Stimulated activated CD4-positive, alpha-beta T cell treated with anti-CD3 and anti-CD28 coated beads, Interleukin-1b, Interleukin-23, amount 100 ng/mL, for 4 hours (primary cell): ENCODE measurements around the gene DLGAP4.

Experiments
- DNase-seq, 2 donors: peaks; one replicate each; pipeline ENCODE4 v3.0.0-alpha.2; 2020; ENCODE audit warnings: low read depth in 2 of 2

Gene DLGAP4

DNA sequence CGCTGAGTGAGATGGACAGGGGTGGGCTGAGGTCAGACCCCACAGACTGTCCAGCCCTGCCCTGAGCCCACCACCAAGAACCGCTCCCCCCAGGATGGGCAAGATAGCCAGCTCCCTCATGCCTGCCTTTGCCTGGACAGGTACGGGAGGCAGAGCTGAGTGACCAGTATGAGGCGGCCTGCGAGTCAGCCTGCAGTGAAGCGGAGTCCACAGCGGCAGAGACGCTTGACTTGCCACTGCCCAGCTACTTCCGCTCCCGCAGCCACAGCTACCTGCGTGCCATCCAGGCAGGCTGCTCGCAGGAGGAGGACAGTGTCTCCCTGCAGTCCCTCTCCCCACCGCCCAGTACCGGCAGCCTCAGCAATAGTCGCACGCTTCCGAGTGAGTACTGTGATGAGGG lies 140.4 kb downstream of the DLGAP4 start:
- no peak for DNase-seq

DNA sequence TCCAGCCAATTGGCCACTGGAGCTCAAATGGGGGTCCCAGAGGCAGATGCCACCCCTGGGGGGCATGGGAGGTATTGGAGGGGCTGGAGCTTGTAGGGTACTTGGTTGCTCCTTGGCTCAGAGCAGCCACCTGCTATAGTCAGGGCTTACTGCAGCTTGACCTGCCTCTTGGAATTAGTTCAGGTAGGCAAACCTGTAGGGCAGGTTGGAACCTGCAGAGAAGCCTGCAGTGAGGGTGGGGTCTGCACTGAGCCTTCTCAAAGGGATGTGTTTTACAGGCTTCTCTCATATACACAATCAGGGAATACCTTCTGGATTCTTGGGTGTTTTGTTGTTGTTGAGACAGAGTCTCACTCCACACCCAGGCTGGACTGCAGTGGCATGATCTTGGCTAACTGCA lies 141.0 kb downstream of the DLGAP4 start:
- DNase-seq = no peak

DNA sequence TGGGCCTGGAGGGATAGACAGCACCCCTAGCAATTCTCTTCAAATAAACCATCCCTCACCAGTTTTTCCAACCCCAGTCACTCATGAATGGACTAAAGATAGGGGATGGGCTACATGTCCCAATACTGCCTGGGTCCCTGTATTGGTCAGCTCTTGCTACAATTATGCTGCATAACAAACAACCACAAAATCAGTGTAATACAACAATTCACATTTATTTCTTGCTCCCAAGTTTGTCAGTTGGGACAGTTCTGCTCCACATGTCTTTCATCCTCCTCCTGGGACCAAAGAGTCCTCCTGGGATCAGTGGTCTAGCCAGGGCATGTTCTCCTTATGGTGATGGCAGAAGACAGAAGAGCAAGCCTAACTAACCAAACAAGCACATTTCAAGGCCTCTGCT lies 143.5 kb downstream of the DLGAP4 start:
- DNase-seq = no peak

DNA sequence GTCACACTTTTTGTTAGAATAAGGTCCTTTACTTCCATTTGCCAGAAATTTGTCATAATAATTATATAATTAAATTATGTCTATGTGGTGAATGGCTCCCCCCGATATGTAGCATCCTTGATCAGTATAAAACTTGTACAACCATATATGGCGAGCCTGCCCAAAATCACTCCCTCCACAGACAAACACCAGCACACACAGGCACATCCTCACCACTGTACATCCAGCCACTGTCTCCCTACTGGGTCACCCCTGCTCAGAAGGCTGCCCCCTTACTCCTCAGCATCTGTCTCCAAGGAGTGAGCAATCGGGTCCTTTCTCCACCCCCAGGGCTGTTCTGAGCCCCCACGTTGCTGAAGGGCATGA lies 148.2 kb downstream of the DLGAP4 start:
- DNase-seq = no peak

DNA sequence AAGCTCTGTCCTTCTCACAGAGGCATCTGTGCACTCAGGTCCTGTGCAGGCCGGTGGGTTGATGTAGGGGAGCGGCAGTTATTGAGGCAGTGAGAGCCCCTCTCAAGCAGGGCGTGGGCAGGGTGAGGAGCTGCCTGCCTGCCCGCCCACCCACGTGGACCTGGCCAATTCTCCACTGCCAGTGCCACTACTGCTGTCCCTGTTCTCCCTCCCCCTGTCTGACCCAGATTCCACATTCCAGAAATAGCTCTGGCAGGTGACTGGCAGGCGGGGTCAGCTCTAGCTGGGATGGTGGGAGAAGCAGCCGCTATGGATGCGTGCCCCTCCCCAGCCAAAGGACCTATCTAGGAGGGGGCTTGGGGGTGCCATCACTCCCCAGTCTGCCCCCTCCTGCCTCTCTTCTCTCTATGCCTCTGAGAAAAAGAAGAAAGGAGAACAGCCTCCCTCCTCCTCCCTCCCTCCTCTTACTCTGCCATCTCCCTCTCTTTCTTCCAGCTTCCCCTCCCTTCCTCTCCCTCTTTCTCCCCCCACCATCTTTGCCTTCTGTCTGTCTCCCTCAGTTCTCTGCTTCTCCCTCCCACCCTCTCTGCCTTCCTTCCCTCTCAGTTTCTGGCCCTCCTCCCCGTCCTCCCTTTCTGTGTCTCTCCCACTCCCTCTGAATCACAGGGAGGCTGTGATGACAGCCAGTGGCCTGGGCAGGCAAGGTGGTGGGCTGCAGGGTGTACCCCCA lies 148.7 kb downstream of the DLGAP4 start:
- no peak for DNase-seq

DNA sequence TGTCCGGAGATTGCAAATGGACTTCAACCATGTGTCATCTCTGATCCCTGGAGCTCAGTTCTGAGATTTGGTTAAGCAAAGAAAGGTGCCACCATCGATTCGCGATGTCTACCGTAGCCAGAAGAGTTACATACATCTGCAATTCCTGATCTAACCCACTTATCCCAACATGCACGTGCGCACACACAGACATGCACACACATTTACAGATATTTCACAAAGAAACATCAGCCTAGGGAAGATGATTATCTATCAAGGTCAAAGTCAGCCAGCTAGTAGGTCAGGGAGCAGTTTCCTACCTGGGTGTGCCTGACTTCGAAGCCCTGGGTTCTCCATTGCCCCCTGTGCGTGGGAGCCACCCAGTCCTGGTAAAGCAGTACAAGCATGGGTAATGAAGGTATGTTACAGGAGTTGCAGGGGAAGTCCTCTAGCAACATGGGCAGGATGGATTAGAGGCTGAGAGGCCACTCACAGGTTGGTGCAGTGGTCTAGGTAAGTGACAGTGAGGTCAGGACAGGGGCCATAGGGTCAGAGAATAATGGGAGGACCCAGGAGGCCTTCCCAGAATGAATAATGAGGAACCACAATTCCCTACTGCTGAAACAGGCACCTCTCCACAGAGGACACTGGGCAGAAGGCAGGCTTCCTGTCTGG lies 150.0 kb downstream of the DLGAP4 start:
- no peak for DNase-seq

DNA sequence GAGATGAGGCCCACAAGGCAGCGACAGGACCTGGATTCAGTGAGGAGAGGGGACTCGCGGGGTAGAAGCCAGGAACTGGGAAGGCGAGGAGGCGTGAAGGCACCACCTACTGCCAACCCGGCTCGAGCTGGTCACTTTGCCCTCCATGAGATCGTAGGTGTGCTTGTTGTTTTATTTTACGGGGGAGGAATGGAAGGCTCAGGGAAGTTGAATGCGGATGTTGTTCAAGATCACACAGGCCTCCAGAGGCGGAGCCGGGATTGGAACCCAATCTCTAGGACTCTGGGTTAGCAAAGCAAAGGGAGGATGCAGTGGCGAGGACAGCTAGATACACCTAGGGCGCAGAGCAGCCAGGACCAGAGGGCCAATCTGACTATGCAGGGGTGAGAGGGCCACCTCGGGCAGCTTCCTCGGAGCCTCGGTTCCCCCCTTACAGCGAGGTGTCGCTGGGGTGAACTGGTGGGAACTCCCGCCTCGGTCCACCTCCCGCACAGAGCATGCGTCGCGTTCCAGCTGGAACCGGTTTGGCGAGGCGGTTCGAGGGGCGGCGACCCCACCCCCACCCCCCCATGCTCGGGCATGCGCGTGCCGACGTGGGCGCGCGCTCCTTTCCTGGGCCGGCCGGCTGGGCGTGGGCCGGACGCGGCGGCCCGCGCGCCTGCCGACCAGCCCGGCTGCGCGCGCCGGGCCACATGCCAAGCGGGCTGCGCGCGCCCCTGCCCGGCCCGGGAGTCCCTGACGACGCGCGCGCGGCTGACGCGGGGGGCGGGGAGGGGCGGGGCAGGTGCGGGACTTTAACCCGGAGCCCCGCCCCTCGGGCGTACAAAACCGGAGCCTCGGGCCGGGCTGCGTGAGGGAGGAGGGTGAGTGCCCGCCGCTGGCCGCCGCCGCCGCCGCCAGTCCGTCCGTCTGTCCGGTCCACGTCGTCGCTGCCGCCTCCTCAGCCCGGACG lies 154.8 kb downstream of the DLGAP4 start:
- DNase-seq = peak; percentile 85 to 92

DNA sequence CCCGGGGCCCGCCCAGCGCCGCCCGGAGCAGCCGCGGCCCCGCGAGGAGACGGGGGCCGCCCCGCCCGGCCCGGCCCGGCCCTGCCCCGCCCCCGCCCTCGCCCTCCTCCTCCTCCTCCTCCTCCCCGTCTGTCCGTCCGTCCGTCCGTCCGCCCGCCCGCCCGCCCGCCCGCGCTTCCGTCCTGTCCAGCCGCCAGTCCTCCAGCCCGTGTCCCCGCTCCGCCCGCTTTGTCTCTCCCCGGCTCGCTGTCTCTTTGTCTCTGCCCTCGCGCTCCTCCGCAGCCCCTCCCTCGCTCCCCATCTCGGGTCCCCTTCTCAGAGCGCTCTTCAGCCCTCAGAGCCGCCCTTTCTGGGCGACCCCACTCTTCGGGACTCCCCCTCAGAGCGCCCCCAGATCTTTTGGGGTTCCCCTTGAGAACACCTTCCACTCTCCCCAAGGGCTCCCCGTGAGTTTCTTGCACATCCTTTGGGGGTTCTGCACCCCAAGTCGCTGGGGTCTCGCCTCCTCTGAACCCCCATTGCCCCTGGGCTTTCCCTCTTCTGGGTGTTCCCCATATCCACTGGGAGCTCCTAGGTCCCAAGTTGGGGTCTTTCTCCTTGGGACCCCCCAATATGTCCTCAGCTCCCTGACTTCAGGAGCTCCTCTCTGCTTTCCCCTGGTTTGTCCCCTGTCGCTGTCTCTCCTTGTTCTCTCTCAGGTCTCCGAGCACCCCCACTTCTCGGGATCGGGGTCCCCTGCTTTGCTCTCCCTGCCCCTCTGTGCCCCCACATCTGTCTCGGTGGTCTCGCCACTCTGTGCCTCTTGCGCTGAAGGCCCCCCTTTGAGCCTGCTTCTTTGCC lies 155.7 kb downstream of the DLGAP4 start:
- DNase-seq = peak in 1 of 2 donors; percentile 30

DNA sequence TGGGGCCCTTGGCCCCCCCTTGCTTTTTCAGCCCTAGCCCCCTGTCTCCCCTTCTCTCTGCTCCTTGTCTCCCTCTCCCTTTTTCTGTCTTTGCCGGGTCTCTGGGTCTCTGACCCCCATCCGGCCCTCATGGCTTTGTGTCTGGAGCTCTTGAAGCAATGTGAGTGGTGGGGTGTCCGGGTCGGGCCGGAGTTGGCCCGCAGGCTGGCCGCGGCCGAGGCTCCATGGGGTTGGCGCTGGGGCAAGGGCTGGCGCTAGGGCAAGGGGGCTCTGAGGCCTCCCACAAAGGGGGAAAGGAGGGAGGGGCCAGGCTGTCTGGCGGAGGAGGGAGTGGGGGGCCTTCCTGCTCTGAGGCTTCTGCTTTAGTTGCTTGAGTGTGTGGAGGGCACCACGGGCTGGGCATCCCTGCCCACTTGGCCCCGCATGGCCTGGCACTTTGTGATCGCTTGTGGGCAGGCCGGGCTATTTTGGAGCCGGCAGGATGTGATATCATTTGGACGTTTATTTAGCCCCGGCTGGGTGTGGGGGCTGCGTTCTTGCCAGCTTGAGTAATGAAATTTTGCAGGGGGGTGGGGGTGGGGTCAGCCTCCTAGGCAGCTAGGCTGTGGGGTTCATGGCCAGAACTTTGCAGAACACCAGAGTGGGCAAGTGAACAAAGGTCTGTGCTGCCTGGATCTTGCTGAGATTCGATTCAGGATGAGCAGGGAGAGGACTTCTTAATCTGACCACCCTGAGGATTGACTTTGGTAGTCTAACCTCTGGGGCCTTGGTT lies 156.5 kb downstream of the DLGAP4 start:
- no peak for DNase-seq

DNA sequence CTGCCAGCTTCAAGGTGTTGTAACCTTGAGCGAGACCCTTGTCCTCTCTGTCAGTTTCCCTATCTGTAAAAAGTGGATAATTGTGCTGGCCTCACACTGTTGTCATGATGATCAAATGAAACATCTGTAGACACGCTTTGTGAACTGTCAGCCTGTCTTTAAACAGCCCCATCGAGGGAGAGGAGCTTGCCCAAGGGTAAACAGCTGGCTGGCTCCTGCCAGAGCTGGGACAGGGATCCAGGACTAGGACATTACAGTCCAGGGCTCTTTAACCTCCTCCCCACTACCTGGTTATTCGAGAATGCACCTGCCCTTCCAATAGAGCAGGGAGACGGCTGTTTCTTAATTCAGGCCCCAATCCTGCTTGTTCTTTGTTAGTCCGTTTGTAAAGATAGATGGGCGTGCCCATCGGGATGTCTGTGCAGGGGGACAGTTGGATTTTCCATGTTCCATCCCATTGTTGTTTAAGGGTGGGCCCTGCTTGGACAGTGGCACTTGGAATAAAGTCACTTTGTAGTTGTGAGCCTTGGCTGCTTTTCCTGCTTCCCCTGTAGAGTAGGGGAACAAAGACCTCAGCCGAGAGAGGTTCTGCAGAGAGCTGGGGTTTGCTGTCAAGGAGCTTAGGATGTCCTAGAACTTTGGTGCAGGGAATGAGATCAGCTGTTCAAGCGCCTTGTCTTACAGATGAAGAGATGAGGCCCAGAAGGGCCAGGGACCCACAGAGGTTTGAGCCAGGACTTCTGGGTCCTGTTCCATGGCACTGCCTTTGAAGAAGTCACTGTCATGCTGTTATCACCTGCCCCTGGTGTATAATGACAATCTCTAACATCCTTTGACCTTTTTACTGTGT lies 157.3 kb downstream of the DLGAP4 start:
- DNase-seq = no peak

DNA sequence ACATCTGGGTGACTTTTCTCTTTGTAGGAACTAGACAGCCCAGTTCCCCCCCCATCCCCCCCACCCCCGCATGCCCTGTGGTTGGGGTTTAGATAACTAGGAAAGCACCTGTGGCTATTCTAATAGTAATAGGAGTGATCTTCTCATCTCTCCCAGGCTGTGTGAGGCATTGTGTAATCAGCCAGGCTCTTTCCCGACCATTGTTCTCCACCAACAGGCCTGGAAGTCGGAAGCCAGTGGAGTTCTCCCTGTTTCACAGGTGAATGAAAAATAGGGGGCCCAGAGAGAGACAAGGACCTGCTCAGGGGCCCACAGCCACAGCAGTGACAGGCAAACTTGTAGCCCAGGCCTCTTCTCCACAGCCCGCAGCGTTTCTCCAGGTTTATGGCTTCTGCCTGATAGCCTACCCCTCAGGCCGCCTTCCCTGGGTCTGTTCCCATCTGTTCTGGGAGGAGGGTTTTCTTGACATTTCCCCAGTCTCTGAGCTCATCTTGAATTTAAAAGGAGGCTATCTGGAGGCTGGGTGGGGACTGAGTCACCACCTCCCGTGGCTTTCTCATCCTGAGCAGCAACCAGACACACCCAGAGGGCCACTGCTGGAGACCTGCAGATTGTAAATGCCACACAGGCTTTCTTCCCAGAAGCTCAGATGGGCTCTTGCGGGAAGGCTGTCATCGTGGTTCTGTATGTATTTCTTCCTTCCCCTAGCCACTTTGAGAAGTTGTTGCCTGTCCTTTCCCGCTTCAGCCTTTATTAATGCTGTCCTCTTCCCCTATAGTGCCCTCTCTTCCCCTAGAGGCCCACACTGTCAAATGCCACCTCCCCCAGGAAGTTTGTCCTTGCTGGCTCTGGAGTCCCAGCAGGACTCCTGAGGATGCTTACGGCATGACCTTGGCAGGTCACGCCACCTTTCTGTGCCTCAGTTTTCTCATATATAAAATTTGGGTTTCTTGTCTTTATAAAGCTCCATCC lies 159.3 kb downstream of the DLGAP4 start:
- peak; percentile 30 to 34 for DNase-seq

DNA sequence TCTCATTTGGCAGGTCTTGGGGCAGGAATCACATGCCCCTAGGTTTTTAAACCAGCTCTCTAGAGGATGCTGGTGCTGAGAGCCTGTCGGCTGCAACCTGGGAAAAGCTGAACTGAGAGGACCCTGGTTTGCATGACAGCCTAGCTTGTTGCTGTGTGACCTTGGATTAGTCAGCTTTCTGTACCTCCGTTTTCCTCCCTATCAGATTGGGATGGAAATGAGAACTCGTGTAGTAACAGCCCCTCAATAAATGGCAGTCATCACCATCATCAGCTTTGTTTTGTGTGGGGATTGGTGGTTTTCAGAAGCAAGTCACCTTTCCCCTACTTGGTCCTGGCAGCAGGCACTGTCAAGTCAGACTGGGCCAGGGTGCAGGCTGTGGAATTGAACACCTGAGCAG lies 159.9 kb downstream of the DLGAP4 start:
- no peak for DNase-seq

DNA sequence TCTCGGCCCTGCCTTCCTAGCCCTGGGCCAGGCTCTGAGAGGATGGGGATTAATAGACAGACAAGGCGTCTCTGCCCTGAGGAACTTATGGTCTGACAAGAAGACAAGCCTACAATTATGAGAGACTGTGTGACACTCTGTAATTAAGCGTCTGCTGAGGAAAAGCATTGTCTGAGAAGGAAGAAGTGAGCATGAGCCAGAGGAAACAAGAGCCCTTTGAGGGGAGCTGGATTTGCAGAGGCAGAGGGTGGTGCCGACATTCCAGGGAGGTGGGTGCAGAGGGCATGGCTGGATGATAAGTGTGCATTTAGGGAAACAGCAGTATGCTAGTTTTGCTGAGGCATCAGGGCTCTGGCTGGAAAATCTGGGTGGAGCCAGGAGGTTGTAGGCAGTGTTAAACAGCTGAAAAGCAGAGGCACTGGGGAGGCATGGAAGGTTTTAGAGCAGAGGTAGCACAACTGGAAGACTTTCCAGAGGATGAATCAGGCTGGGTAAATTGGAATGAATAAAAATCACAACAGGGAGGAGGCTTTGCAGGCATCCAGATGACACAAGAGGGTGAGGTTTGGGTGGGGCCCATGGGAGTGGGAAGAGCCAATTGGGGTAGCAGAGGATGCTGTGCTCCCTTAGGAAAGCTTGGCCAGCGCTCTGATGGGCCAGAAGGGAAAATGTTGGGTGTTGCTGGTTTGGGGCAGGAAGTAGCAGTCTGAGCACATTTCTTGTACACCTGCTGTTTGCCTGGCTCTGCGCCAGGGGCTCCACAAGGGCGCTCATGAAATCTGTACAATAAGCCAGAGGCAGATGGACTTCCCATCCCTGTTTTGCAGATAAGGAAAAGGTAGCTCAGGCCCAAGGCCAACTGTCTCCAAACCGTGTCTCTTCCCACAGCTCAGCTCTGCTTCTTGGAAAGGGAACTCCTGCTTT lies 161.2 kb downstream of the DLGAP4 start:
- peak in 1 of 2 donors; percentile 34 for DNase-seq

DNA sequence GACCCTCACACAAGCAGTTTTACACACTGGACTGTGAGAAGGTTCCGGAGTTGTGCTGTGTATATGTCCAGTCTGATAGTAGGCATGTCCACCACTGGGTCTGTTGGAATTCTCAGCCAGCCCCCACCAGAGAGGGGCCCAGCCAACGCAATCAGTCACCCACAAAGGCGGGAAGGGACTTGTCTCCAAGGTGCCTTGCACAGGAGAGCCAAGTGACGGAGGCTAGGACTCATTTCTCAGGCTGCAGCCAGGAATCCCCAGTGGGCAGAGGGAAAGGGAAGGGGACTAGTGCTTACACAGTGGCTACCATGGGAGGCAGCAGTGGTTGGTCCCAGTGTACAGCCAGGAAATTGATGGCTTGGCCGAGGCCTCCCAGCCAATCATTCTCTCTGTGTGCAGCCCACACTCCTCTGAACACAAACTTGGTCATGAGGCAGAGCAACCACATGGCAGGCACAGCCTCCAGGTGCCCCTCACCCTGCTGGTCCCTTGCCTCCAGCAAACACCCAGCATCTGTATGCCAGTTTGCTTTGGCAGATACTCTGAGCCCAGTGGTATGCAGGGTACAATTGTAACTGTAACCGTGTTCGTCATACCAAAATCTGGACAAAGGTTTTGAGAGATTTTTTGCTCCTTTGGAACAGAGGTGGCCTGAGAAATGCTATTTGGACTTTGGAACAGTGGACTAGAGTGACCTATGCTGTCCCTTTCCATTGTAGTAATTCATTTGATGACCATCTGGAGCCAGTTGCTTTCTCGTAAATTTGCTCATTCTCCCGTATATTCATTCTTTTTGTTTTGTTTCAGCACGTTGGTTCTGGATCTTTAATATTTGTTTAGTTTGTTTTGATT lies 162.2 kb downstream of the DLGAP4 start:
- DNase-seq = no peak

DNA sequence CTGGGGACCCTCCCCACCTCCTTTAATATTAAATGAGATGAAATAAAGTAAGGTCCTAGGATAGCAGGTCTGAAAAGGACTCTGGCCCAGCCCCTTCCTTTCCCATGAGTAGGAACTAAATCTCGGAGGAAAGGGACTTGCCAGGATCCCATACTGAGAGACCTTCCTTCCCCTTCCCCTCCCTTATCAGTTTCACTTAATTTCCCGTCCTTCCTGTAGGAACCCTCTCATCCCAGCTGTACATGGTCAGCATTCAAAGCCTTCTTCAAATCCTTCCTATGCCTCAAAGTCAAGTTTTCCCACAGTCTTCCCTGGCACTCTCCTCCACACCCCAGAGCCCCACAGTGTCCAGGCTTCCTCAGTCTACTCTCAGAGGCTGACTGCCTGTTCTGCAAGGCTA lies 163.8 kb downstream of the DLGAP4 start:
- DNase-seq = no peak

DNA sequence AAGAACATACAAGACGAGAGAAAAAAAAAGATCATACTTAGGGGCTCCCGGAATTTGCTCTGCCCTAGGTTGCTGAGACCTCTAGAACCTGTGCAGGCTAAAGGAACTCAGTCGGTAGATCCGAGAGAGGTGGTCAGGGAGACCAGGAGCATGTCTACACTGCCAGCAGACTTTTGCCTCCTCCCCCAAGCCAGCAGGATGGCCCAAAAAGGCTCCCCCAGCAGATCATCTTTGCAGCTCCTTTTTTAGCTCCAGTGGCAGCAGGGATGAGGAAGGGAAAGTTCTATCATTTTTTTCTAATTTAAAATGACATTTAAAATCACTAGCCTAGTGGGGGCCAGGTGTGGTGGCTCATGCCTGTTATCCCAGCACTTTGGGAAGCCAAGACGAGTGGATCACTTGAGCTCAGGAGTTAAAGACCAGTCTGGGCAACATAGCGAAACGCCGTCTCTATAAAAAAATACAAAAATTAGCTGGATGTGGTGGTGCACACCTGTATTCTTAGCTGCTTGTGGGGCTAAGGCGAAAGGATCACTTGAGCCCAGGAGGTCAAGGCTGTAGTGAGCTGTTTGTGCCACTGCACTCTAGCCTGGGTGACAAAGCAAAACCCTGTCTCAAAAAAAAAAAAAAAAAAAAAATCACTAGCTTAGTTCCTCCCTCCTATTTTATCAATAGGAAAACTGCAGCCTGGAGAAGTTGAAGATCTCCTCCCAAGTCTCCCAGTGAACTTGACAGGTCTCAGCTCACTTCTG lies 165.9 kb downstream of the DLGAP4 start:
- DNase-seq = no peak
